ENCODE measurements around the gene LDLRAD4.
"Not testable (repeated sequence)": the region's sequence is repeated elsewhere in the genome, so short reads cannot be mapped to it uniquely, and the experiment has no call there.

LDLRAD4 gene

DNA sequence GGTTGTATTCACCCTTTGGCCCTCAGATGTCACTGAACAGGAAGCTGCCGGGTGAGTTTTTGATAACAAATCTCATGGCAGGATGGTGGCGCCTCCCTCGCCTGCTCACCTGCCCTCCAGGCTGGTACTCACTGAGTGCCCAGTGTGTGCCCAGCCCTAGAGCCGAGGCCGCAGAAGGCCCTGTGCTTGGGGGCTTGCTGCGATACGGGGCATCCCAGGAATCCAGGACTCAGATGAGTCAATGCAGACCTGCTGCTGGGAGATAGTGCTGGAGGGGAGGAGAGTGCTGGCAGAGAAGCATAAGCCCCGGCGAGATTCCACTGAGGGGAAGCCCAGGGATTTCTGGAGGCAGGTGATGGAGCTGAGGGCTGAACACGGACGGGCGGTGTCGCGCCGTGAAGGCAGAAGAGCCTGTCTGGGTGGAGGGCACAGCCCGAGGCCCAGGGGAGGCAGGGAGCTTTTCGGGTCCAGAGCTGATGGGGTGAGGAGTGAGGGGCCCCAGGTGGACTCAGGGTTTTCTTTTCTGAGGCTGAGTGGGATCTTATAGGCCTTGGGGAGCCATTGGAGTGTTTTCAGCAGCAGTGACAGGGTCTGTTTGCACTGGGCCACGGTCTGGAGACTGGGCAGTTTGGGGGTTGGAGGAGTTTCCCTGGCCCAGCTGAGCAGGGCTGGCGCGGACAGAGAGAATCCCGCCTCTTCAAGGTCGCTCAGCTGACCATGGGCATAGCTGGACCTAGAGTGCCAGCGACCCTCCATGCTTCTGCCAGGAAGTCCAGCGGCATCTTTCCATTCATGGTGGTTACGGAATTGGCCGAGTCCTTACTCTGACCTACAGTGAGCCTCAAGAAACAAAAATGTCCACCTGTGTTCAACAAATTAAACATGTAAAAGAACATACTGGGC, 35.5 kb downstream of the LDLRAD4 start:
- DNase-seq = no peak

DNA sequence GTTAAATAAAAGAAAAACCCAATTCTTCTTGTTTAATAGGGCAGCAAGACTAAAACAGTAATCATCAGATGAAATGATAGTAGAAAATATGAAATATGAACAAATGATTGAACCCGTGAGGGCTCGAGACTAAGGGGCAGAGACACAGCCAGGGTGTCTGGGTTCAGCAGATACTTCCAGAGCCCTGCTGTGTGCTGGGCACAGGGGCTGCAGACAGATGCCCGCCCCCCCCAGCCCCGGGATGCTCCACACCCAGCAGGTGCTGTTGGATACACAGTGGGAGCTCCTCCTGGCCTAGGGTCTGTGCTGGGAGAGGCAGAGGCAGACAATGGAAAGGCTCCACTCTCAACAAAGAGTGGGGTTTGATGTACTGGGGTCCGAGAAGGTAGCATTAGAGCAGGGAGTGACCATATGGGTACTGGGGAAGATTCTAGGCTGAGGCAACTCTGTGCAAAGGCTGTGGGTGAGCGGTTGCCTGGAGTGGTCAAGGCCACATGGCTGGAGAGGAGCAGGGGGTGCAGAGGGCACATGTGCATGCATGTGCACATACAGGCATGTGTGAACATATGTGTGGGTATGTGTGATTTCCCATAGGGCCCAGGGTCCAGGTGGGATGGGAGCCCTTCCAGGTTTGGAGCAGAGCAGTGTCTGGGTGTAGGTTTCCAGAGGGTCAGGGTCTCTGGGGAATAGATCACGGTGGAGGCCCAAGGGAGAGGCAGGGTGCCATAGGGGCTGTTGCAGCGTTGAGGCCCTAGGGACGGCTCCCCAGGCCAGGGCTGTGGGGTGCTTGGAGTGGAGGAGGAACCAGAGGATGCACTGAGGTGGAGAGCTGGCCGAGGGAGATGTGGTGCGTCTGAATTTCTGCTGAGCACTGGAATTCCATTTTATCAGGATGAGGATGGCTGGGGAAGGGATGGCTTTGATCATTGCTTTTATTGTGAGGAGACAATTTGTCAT, 36.7 kb downstream of the LDLRAD4 start:
- DNase-seq = no peak

DNA sequence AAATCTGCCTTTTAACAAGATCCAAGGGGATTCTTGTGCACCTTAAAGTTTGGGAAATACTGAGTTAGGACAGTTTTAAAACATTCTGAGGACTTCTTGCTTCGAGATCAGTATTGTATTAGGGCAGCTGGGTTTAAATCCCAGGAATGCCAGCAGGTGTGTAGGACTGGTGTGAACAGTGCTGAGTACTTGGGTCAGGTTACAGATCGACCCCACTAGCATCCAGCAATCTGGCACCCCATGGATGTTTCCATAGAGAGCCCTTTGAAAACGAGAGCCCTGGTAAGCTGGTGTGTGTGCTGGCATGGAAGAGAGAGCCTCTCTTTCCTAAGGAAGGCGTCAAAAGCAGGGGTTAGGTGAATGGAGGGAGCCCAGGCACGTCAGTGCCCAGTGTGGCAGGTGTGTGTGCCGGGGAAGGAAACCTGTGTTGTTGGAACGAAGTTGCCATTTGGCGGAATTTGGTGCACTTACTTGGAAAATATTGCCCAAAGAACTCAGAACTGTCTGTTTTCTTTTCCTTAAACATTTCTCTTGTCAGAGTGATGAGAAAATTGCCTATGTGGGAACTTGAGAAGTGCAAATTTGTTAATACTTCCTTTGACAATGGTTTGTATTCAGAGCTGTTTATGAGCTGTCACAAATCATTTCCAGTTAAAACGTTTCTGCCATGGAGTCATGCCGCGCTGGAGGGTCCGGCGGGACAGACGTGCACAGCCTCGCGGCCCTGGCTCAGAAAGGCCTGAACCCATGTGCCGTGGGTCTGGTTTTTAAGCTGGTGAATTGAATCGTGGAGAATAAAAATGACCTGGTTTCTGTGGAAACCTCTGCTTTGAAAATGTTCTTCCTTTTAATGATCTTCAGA, 38.1 kb downstream of the LDLRAD4 start:
- no peak for DNase-seq

DNA sequence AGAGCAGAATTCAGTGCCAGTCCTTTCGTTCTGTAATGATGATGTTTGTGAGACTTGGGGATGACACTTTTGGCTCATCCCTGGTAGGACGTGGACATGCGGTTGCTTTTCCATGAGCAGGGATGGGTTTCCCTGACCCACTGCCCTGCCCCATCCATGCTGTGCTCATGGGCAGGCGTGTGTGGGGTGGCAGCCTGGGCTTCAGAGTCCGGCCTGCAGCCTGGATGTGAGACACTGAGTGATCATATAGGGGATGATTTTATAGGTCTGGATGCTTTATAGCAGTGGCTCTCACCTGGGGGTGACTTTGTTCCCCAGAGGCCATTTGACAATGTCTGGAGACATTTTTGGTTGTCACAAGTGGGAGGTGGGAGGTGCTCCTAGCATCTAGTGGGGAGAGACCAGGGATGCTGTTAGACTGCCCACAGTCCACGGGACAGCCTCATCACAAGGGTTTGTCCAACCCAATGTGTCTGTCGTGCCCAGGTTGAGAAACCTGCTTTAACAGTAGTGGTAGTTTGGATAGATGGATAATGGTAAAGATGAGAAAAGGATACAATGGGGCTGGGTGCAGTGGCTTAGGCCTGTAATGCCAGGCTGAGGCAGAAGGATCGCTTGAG, 38.9 kb downstream of the LDLRAD4 start:
- no peak for DNase-seq

DNA sequence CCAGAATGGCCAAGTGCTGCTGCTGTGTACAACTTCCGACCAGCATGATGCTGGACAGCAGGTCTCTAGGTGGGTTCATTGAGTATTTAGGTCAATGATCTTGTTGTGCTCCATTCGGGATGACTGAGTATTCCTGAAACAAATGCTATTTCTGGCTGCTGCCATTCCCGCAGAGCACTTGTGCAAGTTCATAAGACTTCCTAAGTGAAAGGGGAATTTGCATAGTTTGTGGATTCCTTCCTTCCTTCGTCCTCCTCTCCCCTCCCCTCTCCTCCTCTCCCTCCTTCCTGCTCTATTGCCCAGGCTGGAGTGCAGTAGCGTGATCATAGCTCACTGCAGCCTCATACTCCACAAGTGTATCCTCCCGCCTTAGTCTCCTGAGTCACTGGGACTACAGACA, 40.4 kb downstream of the LDLRAD4 start:
- DNase-seq = no peak

DNA sequence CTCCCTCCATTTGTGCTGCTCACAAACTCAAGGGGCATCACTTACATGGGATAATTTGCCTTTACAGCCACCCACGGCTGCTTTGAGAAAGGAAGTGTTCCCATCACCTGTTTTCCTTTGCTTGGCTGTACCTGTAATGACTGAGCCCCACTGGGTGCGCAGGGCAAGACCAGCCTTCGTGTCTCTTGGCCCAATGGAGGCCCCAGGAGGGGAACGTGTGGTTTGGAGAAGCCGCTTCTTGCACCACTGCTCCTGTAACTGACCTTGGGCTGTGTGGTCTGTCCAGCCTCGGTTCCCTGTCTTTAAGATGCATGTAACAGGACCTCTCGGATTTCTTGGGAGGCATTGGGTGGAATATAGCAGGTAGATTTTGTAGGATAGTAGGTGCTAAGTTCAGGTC, 41.1 kb downstream of the LDLRAD4 start:
- DNase-seq = no peak

DNA sequence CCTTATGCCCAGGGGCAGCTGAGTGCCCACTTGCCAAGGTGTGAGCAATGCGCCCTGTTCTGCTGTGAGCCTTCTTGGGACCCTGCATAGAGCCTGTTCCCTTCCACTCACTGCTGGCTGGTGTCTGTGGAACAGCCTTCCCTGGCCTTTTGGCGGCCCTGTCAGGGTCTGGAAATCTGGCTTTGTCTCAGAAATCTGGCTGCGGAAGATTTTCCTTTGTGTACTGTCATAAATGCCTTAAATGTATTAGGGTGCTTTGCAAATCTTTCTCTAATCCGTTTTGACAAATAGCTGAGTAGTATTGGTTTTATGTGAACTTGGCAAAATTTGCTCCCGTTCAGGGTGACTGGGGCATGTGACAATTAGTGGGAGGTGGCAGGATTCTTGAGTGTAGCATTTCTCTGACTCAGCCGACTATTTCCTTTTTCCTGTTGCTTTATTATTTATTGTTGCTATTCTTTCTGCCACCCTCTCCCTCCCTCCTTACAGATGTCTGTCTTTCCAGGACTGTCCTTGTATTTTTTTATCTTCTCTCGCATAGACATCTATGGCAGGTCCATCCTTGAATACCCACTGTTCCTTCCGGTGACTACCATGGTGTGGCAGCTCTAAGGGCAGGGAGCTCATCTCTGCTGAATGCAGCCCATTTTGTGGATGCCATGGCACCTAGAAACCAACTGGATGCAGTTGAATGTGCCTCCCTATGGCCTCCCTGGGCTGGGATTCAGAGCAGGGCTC, 41.8 kb downstream of the LDLRAD4 start:
- DNase-seq = peak in 1 of 2 donors; percentile 51

DNA sequence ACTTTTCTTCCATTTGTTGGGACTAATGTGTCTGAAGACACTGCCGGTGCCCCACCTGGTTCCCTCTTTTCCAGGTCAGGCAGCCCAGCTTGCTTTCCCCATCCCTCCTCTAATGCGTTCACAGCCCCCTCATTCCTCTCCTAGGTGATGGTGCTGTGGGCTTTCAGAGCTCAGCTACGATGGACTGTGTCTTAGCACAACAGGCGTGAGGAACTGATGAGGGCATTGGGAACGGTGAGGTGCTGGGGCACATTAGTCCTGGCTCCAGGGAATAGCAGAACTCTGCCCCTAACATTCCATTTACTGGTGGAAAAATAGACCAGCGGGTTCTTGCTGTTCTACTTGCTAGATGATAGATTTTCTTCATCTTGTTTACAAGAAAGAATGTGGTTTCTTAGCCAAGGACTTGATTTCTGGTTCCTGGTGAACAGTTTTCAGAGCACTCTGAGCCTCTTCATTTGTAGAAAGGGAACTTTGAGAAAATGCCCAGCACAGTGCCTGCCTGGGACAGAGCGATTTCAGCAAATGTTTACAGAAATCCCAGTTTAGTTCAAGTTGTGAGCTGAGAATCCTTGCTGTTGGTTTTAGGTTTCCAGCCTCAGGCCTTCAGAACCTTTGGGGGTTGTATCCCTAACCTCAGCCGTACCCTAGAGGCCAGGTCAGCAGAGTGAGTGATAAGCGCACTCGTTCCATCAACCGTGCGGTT, 42.5 kb downstream of the LDLRAD4 start:
- DNase-seq = no peak

DNA sequence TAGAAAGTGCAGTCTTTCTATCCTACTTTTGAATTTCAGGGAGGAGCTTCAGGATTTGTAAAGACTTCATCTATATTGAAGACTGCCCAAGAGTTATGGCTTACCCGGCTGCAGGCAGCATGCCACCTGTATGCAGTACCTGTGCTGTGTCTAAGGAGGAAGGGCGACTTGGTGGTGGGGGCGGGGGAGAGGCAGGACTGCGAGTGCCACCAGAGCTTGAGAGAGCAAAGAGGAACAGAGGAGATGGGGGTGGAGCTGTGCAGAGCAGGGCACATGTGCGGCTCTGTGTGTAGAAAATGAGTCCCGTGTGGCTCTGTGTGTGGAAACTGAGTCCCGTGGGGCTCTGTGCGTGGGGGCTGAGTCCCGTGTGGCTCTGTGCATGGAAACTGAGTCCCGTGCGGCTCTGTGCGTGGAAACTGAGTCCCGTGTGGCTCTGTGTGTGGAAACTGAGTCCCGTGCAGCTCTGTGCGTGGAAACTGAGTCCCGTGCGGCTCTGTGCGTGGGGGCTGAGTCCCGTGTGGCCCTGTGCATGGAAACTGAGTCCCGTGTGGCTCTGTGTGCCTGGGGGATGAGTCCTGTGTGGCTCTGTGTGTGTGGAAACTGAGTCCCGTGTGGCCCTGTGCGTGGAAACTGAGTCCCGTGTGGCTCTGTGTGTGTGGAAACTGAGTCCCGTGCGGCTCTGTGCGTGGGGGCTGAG, 43.2 kb downstream of the LDLRAD4 start:
- no peak for DNase-seq

DNA sequence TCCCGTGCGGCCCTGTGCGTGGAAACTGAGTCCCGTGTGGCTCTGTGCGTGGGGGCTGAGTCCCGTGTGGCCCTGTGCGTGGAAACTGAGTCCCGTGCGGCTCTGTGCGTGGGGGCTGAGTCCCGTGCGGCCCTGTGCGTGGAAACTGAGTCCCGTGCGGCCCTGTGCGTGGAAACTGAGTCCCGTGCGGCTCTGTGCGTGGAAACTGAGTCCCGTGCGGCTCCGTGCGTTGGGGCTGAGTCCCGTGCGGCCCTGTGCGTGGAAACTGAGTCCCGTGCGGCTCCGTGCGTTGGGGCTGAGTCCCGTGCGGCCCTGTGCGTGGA, 43.8 kb downstream of the LDLRAD4 start:
- DNase-seq = not testable (repeated sequence)

DNA sequence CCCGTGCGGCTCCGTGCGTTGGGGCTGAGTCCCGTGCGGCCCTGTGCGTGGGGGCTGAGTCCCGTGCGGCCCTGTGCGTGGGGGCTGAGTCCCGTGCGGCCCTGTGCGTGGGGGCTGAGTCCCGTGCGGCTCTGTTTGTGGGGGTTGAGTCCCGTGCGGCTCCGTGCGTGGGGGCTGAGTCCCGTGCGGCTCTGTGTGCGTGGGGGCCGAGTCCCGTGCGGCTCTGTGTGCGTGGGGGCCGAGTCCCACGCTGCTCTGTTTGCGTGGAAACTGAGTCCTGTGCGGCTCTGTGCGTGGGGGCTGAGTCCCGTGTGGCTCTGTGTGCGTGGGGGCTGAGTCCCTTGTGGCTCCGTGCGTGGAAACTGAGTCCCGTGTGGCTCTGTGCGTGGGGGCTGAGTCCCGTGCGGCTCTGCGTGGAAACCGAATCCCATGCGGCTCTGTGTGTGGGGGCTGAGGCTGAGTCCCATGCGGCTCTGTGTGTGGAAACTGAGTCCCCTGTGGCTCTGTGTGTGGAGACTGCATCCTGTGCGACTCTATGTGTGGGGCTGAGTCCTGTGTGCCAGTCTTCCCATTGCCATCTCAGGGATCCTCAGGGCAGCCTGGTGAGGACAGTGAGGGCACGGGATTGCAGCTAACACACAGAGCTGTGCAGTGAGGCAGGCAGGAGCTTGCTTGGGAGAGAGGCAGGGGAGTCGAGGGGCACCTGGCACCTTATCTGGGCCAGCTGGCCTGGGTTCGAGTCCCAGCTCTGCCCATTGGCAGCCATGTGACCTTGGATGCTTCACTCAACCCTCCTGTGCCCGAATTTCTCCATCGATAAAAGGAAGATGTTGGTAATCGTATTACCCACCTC, 44.5 kb downstream of the LDLRAD4 start:
- DNase-seq = no peak

DNA sequence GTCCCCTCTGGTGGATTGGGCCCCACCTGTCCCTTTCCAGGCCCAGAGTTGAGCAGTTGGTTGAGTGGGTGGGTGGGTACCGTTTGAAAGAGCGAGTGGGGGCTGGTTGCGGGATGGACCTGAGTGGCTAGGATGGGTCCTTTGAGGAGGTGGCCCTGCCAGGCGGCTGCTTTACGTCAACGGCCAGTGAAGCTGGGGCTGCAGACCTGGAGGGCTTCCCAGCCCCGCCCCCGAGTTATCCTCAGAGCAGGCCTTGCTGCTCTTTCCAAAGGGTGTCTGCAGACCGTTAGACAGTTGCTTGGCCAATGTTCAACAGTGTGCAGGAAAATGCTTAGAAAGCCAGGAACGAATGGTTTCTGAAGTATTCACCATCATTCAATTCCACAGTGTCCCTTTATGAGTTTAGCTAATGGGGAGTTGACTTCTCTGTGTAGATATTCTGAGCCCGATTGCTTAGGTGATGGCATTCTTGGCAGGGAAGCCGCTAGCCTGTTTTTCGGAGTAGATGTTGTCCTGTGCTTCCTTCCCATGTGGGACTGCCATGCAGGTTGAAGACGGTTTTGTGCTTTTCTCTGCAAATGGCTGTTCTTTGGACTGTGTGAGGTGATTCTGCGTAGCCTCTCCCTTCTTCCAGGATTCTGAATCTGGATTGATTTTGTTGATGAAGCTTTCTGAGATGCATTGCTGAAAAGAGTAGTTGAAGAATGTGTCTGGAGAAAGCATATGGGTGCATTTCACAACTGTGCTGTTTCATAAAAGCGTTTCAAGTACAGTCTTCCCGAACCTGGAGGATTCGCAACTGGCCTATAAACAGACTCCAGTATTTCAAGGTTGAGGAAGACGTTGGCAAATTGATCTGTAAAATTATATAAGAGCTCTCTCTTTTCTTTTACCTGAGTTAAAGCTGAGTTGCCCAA, 45.8 kb downstream of the LDLRAD4 start:
- no peak for DNase-seq

DNA sequence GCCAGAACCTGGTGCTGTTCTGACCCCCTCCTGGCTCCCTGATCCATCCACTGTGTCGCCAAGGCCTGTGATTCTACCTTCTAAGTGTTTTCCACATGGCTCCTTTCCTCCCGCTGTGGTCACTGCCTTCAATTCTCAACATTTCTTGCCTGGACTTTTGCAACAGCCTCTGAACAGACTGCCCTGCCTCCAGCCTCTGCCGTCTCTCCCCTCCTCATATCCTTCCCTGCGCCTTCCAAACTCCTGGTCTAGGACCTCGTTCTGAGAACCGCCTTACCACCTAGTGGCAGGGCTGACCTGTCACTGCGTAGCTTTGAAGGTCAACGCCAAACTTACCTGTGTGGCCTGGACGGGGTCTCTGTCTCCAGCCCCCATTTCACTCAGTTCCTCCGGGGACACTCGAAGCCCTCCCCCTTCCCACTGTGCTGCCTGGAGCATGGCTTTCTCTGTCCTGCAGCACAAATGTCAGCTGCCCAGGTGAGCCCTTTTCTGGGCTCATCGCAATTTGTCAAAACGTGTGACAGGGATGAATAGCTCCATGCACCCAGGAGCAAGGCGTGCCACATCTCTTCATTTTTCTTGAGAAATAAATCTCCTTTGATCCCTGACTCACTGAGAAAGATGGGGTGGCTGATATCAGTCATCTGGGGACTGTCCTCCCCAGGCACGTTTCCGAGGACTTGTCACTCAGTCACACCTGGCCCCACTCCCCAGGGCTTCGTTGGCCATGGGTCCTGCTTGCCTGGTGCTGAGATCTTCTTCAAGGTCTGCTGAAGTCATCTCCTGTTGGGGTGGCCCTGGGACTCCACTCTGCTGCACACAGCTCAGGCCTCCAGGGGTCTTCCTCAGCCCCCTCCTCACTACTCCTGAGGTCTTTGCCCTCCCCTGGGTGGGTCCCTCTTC, 46.7 kb downstream of the LDLRAD4 start:
- DNase-seq = no peak

DNA sequence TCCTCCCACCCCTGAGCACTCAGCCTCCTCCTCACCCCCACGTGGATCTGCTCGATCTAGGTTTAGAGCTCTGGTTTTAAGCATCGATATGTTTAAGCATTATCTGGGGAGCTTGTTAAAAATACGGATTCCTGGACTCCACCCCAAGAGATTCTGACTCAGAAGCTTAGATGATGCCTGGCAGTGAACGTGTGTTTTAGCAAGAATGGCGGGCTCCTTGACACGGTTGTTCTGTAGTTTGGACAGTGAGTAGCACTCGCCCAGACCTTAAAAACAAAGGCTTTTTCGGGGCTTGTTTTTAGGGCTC, 47.3 kb downstream of the LDLRAD4 start:
- DNase-seq = no peak

DNA sequence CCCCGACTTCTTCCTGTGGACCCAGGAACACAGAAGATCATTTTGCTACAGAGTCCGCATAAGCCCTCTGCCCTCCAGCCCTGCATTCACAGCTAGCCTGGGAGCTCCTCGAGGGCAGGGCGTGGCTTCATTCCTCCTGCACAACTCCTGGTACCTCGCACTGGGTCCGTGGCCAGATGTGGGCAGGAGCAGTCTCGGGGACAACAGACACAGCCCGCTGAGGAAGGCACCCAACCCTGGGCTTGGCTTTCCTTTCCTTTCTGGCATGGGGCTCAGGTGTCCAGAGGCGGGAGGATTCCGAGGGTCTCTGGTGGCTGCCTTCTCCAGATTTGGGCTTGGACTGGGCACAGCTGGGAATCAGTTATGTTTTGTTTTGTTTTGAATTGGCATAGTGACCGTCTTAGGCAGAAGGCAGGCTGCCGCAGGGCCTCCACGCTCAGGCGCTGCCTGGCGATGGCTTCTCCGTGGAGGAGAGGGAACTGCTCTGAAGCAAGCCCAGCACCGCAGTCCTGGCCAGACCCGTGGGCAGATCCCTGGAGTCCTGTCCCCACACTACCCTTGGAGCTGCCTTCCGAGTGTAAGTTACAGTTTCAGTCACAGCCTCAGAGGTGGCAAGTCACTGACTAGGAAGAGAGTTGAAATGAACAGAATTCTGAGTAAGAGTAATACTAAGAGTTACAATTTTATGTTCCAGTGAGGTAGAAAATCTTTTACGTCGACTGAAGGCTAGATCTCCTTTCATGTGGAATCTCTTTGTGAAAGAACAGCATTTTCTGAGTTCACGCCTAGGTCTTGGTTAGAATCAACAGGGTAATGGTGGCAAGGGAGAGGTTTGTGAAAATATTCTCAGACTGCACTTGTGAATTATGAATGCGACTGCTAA, 47.9 kb downstream of the LDLRAD4 start:
- DNase-seq = no peak

DNA sequence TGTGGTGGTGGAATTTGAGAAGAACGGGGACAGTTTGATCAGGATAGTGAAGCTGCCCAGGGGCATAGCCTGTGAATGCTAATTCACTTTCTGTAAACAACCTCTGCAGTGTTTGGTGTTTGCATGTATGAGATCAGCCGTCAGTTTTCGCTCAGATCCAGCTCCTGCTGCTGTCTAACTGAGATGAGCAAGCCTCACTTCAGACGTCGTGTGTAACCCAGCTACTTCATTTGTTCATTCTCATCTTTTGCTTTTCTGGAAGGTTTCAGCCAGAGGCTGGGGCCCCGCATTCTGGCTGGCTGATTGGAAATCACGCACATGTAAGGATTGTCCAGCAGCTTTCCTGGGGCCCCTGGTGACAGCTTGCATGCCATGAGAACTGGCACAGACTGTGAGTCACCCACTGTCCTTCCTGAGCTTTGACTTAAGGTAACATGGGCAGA, 48.9 kb downstream of the LDLRAD4 start:
- no peak for DNase-seq

All from bone marrow (tissue), 2 donors.